Superior temporal gyrus (tissue), 1 donor: Measurements from ENCODE around the gene DNASE1L2.
A peak's percentile ranks its signal among the peaks of the same experiment; 100 is the strongest.
"Not testable (repeated sequence)": the region's sequence is repeated elsewhere in the genome, so short reads cannot be mapped to it uniquely, and the experiment has no call there.

Source experiments
- DNase-seq: peaks from one replicate; pipeline ENCODE4 v3.0.0-alpha.2; 2016; ENCODE audit errors: extremely low spot score

Gene DNASE1L2

GRCh38 chr16:2238150-2238837 is 2.0 kb downstream of the DNASE1L2 start:
- DNase-seq, result no peak

GRCh38 chr16:2238838-2239675 is 2.8 kb downstream of the DNASE1L2 start:
- DNase-seq, result no peak

GRCh38 chr16:2240331-2240730 is 4.1 kb downstream of the DNASE1L2 start:
- DNase-seq, result not testable (repeated sequence)

- DNase-seq, result no peak
These were observed 6.4 kb downstream of the DNASE1L2 start for GRCh38 chr16:2242598-2242997.

- no peak for DNase-seq
These were observed 6.8 kb downstream of the DNASE1L2 start for GRCh38 chr16:2243031-2243528.

GRCh38 chr16:2243781-2244180 is 7.5 kb downstream of the DNASE1L2 start:
- DNase-seq, result no peak

- no peak for DNase-seq
These were observed 8.1 kb downstream of the DNASE1L2 start for GRCh38 chr16:2244301-2244700.

GRCh38 chr16:2244926-2245795 is 8.9 kb downstream of the DNASE1L2 start:
- no peak for DNase-seq

- no peak for DNase-seq
These were observed 10.1 kb downstream of the DNASE1L2 start for GRCh38 chr16:2246301-2246885.

GRCh38 chr16:2250652-2251295 is 14.5 kb downstream of the DNASE1L2 start:
- DNase-seq, result no peak

- DNase-seq, result peak; percentile 90
These were observed 15.3 kb downstream of the DNASE1L2 start, which contains the start of gene ECI1 for GRCh38 chr16:2251296-2252111. ECI1 (minus strand) TSS chr16:2251587; CDS start chr16:2251566, 21 bp downstream.

GRCh38 chr16:2252806-2253148 is 16.5 kb downstream of the DNASE1L2 start:
- DNase-seq, result no peak

- no peak for DNase-seq
These were observed 17.0 kb downstream of the DNASE1L2 start for GRCh38 chr16:2253293-2253692.

- no peak for DNase-seq
These were observed 20.4 kb downstream of the DNASE1L2 start for GRCh38 chr16:2256531-2257140.

GRCh38 chr16:2257726-2258125 is 21.5 kb downstream of the DNASE1L2 start:
- DNase-seq, result no peak

GRCh38 chr16:2258530-2258929 is 22.3 kb downstream of the DNASE1L2 start:
- DNase-seq, result not testable (repeated sequence)

- DNase-seq, result no peak
These were observed 24.0 kb downstream of the DNASE1L2 start for GRCh38 chr16:2260250-2260649.

- DNase-seq, result not testable (repeated sequence)
These were observed 26.8 kb downstream of the DNASE1L2 start for GRCh38 chr16:2263026-2263425.

- DNase-seq, result not testable (repeated sequence)
These were observed 30.6 kb downstream of the DNASE1L2 start for GRCh38 chr16:2266887-2267286.

GRCh38 chr16:2267505-2267912 is 31.3 kb downstream of the DNASE1L2 start:
- DNase-seq, result not testable (repeated sequence)
